Measurements from ENCODE around the gene GRIN2B.

GRCh38 chr12:13959131-13959723 is 22.2 kb downstream of the GRIN2B start:
- TF ChIP-seq ZNF207 (IDR thresholded peaks at IDR 0.05; ENCODE audit: borderline replicate concordance) (no peak), SMC3 (IDR thresholded peaks at IDR 0.05; ENCODE audit: borderline replicate concordance, low read length) (no peak), GABPA (IDR thresholded peaks at IDR 0.05; ENCODE audit: low read depth) (no peak), CTCF (IDR thresholded peaks at IDR 0.05 in 2 of 3, conservative IDR thresholded peaks at IDR 0.05 in 1 of 3; ENCODE audit: control insufficient read depth in 2 of 3, extremely low read depth in 1 of 3, insufficient read depth in 1 of 3, low read depth in 3 of 3, low read length in 3 of 3) (no peak), POLR2AphosphoS5 (IDR thresholded peaks at IDR 0.05; ENCODE audit: low read length) (no peak), RB1 (IDR thresholded peaks at IDR 0.05; ENCODE audit: borderline replicate concordance) (no peak), IRF5 (IDR thresholded peaks at IDR 0.05; ENCODE audit: borderline replicate concordance) (no peak), PAX5 (IDR thresholded peaks at IDR 0.05; ENCODE audit: borderline replicate concordance, low read depth, low read length) (no peak), PBX3 (IDR thresholded peaks at IDR 0.05; ENCODE audit: insufficient replicate concordance, low read depth, low read length) (no peak), POLR2A (IDR thresholded peaks at IDR 0.05; ENCODE audit: low read depth, low read length) (no peak), CEBPZ (IDR thresholded peaks at IDR 0.05; ENCODE audit: low read depth, low read length) (no peak), ZZZ3 (IDR thresholded peaks at IDR 0.05; ENCODE audit: control insufficient read depth, insufficient read length, low read depth) (no peak), FOS (IDR thresholded peaks at IDR 0.05; ENCODE audit: borderline replicate concordance, extremely low read depth, insufficient read length) (no peak), PRDM15 (CRISPR knock-in tag; IDR thresholded peaks at IDR 0.05) (no peak)
